OCI-LY7 (cell line): ENCODE results near the gene HOTAIR. TPM values are rescaled to one million over a fixed set of nuclear protein-coding genes. Genes with fewer than 3 reads are reported as not detected.

Source experiments
- BruUV-seq: library from RNA; stranded (reverse); fragments of 400-500 nt; replicated peaks from 2 replicates; lab custom pipeline; 2021; lab: Mats Ljungman, UMichigan
- CTCF ChIA-PET: fragments of 300-600 bp; sonication (Branson Sonifier 250); formaldehyde crosslinking; loops from one replicate; lab custom pipeline; 2022; ENCODE audit warnings: antibody characterized with exemption; ENCODE audit not compliant: unreplicated experiment; lab: Charles Lee
- POLR2A ChIA-PET: fragments of 300-600 bp; sonication (Branson Sonifier 250); formaldehyde crosslinking; loops from one replicate; lab custom pipeline; 2022; ENCODE audit warnings: antibody characterized with exemption; lab: Charles Lee
- DNase-seq: peaks from one replicate; pipeline ENCODE4 v3.0.0-alpha.2; 2015; ENCODE audit warnings: low spot score
- H2AFZ ChIP-seq: fragments of 200-600 bp; sonication (generic), shearing (Covaris generic); 2 replicates; pipeline ENCODE4 v1.6.1; 2014; ENCODE audit warnings: mild to moderate bottlenecking, antibody characterized with exemption, low read length, moderate library complexity
- H3K27ac ChIP-seq: fragments of 200-600 bp; sonication (generic); 2 replicates; pipeline ENCODE4 v1.5.1; 2014; ENCODE audit warnings: mixed run types, low read depth, mild to moderate bottlenecking, moderate library complexity, low read length, inconsistent platforms; ENCODE audit not compliant: poor library complexity, severe bottlenecking
- H3K36me3 ChIP-seq: fragments of 200-600 bp; sonication (generic); 2 replicates; pipeline ENCODE4 v1.6.1; 2014; ENCODE audit warnings: mild to moderate bottlenecking, antibody characterized with exemption, low read length, moderate library complexity, mixed read lengths; ENCODE audit not compliant: insufficient read depth
- H3K4me1 ChIP-seq: fragments of 200-600 bp; sonication (generic); 2 replicates; pipeline ENCODE4 v1.5.1; 2014; ENCODE audit warnings: mild to moderate bottlenecking, low read length; ENCODE audit not compliant: insufficient read depth, poor library complexity, severe bottlenecking
- H3K4me2 ChIP-seq: fragments of 200-600 bp; sonication (generic); 2 replicates; pipeline ENCODE4 v1.6.1; 2014; ENCODE audit warnings: mild to moderate bottlenecking, low read length
- H3K4me3 ChIP-seq: fragments of 200-600 bp; sonication (generic); 2 replicates; pipeline ENCODE4 v1.5.1; 2014; ENCODE audit warnings: mild to moderate bottlenecking, low read depth, low read length; ENCODE audit not compliant: poor library complexity, severe bottlenecking
- H3K79me2 ChIP-seq: fragments of 200-600 bp; sonication (generic); 2 replicates; pipeline ENCODE4 v1.6.1; 2016; ENCODE audit warnings: low read depth, mild to moderate bottlenecking, low read length, moderate library complexity, mixed read lengths; ENCODE audit not compliant: insufficient read depth
- H3K9me2 ChIP-seq: fragments of 200-600 bp; sonication (generic); 2 replicates; pipeline ENCODE4 v1.6.1; 2016; ENCODE audit warnings: mild to moderate bottlenecking, low read length, mixed read lengths; ENCODE audit not compliant: insufficient read depth
- H3K9me3 ChIP-seq: fragments of 200-600 bp; sonication (generic); 2 replicates; pipeline ENCODE4 v1.6.1; 2014; ENCODE audit warnings: mild to moderate bottlenecking, mixed run types, low read length, mixed read lengths
- H4K20me1 ChIP-seq: fragments of 200-600 bp; sonication (generic); 2 replicates; pipeline ENCODE4 v1.6.1; 2014; ENCODE audit warnings: mild to moderate bottlenecking, antibody characterized with exemption, low read length, moderate library complexity, mixed read lengths; ENCODE audit not compliant: insufficient read depth
- CTCF ChIP-seq: fragments of 200-600 bp; sonication (generic); conservative IDR thresholded peaks from 2 replicates; pipeline ENCODE4 v1.5.1; 2014; ENCODE audit warnings: mild to moderate bottlenecking, antibody characterized with exemption, low read length, moderate library complexity, mixed read lengths
- EZH2phosphoT487 ChIP-seq: fragments of 200-600 bp; sonication (generic); IDR thresholded peaks from 2 replicates; pipeline ENCODE4 v1.6.1; 2018; ENCODE audit warnings: low read depth, borderline replicate concordance, mild to moderate bottlenecking, mixed run types, antibody characterized with exemption, low read length, moderate library complexity, mixed read lengths
- intact Hi-C: fragments of 100-400 bp; cut with micrococcal nuclease; formaldehyde crosslinking; loops from one replicate; pipeline ENCODE4 v1.10.0; 2022; ENCODE audit not compliant: unreplicated experiment
- total RNA-seq, 2 experiments: library from RNA; depleted of rRNA in 1 of 2; stranded (reverse); fragments of >200 nt in 1 of 2; shearing (Covaris generic) in 1 of 2; gene quantifications; 2 replicates each; pipeline ENCODE4 v1.2.3, GENCODE V29; 2014 to 2022

Gene HOTAIR
- total RNA-seq, 2 experiments from 2014 or later: 0.88 to 5.3 TPM

- peak; percentile 36 for DNase-seq
- peaks cover 19% of the 10 kb centered on the region for H3K4me1 ChIP-seq
- no peaks in the 10 kb centered on the region for H3K9me2 ChIP-seq
- no peak overlapping the region for H2AFZ ChIP-seq
- CTCF ChIA-PET: interaction anchor here (0.6 kb wide), 1 partner anchor 188 kb away, joined by 3 read pairs; no protein-coding TSS in a partner anchor
- H3K27ac ChIP-seq: no peak overlapping the region
- no peaks in the 10 kb centered on the region for H4K20me1 ChIP-seq
- POLR2A ChIA-PET: interaction anchor here (0.5 to 1.7 kb wide), 3 partner anchors 15 to 221 kb away, joined by 3 to 6 read pairs (median 3); partner anchors contain the start of gene HOXC6
- BruUV-seq: no TSS peak
- TF ChIP-seq EZH2phosphoT487 (no peak), CTCF (peak; percentile 62)
- H3K36me3 ChIP-seq: no peaks in the 10 kb centered on the region
- H3K4me3 ChIP-seq: no peak overlapping the region
- H3K4me2 ChIP-seq: no peak overlapping the region
- no peaks in the 10 kb centered on the region for H3K79me2 ChIP-seq
- intact Hi-C loops: loop anchor here (10.0 kb wide), 1 partner anchor 342 kb away; no protein-coding TSS in a partner anchor
- H3K9me3 ChIP-seq: no peaks in the 10 kb centered on the region
Measured at GRCh38 chr12:54012631-54013409, 38.1 kb upstream of the HOTAIR start.

GRCh38 chr12:54011665-54012532 lies 37.1 kb upstream of the HOTAIR start:
- Histone ChIP-seq H3K4me3 (peak overlapping the region; percentile 3), H3K4me2 (peak overlapping the region; percentile 27), H3K9me3 (no peaks in the 10 kb centered on the region), H3K9me2 (no peaks in the 10 kb centered on the region), H3K79me2 (no peaks in the 10 kb centered on the region), H3K27ac (no peak overlapping the region), H4K20me1 (no peaks in the 10 kb centered on the region), H2AFZ (peak overlapping the region; percentile 15; the same call in 1 of the 2 replicates), H3K36me3 (no peaks in the 10 kb centered on the region), H3K4me1 (peaks cover 20% of the 10 kb centered on the region)
- DNase-seq: no peak
- intact Hi-C loops: loop anchor here (10.0 kb wide), 1 partner anchor 343 kb away; no protein-coding TSS in a partner anchor
- POLR2A ChIA-PET: interaction anchor here (0.5 to 0.7 kb wide), 2 partner anchors 176 to 222 kb away, joined by 3 read pairs; no protein-coding TSS in a partner anchor
- BruUV-seq: no TSS peak
- no peak for TF ChIP-seq CTCF
- TF ChIP-seq EZH2phosphoT487: no peak
- CTCF ChIA-PET: no interaction called here
